Spleen (tissue), 7 donors: ENCODE results near the gene NRL.

Experiments
- POLR2A ChIP-seq, 3 donors: fragments of 450-650 bp; IDR thresholded peaks; one replicate each; pipeline ENCODE4 v1.5.1; 2017; ENCODE audit warnings: antibody characterized with exemption in 3 of 3, mild to moderate bottlenecking in 1 of 3
- POLR2AphosphoS5 ChIP-seq, 3 donors: sonication (generic); formaldehyde crosslinking; IDR thresholded peaks; one replicate each; pipeline ENCODE4 v1.5.1; 2017; ENCODE audit warnings: antibody characterized with exemption in 3 of 3
- TF ChIP-seq, protein P1 (sequence below), 11 experiments: fragments of 200-600 bp in 7 of 11; fragments of 450-650 bp in 4 of 11; sonication (generic) in 4 of 11; IDR thresholded peaks in 8 of 11; conservative IDR thresholded peaks in 3 of 11; 1 replicate in 7 of 11; 2 replicates in 4 of 11; pipeline versions ENCODE4 v1.4.0 to v1.8.0; 2016 to 2021; ENCODE audit warnings: antibody characterized with exemption in 11 of 11, inconsistent platforms in 4 of 11, mild to moderate bottlenecking in 1 of 11
- donor health status: DM: no; HTN: no; CAD: no; lungs with moderate emphysema.
- donor health status: DM: no; HTN: no; CAD: no.
- donor health status: DM: no; HTN: no; CAD: no.

DNA sequence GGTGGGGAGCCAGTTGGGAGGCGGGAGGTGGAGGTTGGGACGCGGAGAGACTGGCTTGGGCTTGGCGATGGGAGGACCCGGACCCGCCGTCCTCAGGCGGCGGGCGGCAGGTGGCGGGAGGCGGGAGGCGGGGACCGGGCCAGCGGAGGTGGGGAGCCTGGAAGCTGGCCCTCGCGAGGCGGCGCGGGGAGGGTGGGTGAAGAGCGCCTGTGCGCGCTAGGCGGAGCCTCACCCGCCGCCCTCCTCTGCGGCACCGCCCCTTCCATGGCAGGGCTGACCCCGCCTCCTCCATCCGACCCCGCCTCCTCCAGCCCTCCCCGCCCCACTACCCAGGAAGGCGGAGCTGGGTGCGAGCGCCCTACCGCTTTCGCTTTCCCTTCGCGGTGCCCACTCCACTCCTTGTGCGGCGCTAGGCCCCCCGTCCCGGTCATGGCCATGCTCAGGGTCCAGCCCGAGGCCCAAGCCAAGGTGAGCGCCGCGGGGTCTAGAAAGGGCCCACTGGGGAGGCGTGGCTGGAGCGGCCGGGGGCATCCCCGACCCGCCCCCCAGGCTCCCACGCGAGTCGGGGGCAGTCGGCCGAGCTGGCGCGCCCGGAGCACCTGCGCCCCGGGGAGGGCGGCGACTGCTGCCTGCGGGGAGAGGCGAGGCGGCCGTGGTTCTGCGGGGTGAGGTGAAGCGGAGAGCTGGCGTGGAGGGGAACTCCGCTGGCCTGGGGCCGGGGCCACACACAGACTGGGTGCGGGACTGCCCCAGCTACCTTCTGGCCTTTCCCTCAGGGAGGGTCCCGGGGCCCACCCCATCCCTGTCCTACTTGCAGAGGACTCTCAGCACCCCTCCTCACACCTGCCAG is 21.3 kb upstream of the NRL start, which contains the start of gene PSME1:
- peak; percentile 91 to 94 (median 94) for TF ChIP-seq POLR2AphosphoS5 (IDR thresholded peaks at IDR 0.05)
- TF ChIP-seq, protein P1, sequence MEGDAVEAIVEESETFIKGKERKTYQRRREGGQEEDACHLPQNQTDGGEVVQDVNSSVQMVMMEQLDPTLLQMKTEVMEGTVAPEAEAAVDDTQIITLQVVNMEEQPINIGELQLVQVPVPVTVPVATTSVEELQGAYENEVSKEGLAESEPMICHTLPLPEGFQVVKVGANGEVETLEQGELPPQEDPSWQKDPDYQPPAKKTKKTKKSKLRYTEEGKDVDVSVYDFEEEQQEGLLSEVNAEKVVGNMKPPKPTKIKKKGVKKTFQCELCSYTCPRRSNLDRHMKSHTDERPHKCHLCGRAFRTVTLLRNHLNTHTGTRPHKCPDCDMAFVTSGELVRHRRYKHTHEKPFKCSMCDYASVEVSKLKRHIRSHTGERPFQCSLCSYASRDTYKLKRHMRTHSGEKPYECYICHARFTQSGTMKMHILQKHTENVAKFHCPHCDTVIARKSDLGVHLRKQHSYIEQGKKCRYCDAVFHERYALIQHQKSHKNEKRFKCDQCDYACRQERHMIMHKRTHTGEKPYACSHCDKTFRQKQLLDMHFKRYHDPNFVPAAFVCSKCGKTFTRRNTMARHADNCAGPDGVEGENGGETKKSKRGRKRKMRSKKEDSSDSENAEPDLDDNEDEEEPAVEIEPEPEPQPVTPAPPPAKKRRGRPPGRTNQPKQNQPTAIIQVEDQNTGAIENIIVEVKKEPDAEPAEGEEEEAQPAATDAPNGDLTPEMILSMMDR (IDR thresholded peaks at IDR 0.05 in 8 of 11, conservative IDR thresholded peaks at IDR 0.05 in 3 of 11), result peak in 6 of 11 experiments; percentile 15 to 63 (median 29)
- peak in 1 of 3 donors; percentile 44 for TF ChIP-seq POLR2A (IDR thresholded peaks at IDR 0.05)
